GM23248 (cell line): ENCODE measurements around the gene ABCC12.

ENCODE experiments used
- EZH2 ChIP-seq: fragments of 200-600 bp; sonication (generic); IDR thresholded peaks from 2 replicates; pipeline ENCODE4 v1.6.1; 2018; ENCODE audit warnings: antibody characterized with exemption, mild to moderate bottlenecking; ENCODE audit not compliant: insufficient read depth, poor library complexity, severe bottlenecking
- EZH2phosphoT487 ChIP-seq: fragments of 200-600 bp; sonication (generic); IDR thresholded peaks from 2 replicates; pipeline ENCODE4 v1.6.1; 2018; ENCODE audit warnings: antibody characterized with exemption, moderate library complexity, mild to moderate bottlenecking, low read depth; ENCODE audit not compliant: insufficient read depth

- no peak for TF ChIP-seq EZH2phosphoT487
- no peak for TF ChIP-seq EZH2
Observed at GRCh38 chr16:48137822-48138221, 18.0 kb downstream of the ABCC12 start.
